ENCODE results near the gene SI.
"Not testable (repeated sequence)": the region's sequence is repeated elsewhere in the genome, so short reads cannot be mapped to it uniquely, and the experiment has no call there.

Gene SI

DNA sequence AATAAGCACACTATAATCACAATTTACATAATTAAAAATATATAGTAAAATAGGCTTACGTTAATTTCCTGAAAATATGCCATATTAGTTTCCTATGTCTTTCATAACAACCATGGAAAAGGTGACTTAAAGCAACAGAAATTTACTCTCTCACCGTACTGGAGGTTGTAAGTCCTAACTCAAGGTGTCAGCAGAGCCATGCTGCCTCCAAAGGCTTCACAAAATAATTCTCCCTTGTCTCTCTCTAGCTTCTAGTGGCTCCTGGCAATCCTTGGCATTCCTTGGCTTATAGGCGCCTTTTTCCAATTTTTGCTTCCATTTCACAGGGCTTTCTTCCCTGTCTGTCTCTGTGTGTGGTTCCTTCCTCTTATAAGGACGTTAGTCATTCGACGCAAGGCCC is 7.6 kb downstream of the SI start:
- DNase-seq (ENCODE audit: low read depth), result no peak
- H3K4me3 ChIP-seq (ENCODE audit: control insufficient read depth, low read depth, low read length), result no peak overlapping the region
- TF ChIP-seq, protein P1, sequence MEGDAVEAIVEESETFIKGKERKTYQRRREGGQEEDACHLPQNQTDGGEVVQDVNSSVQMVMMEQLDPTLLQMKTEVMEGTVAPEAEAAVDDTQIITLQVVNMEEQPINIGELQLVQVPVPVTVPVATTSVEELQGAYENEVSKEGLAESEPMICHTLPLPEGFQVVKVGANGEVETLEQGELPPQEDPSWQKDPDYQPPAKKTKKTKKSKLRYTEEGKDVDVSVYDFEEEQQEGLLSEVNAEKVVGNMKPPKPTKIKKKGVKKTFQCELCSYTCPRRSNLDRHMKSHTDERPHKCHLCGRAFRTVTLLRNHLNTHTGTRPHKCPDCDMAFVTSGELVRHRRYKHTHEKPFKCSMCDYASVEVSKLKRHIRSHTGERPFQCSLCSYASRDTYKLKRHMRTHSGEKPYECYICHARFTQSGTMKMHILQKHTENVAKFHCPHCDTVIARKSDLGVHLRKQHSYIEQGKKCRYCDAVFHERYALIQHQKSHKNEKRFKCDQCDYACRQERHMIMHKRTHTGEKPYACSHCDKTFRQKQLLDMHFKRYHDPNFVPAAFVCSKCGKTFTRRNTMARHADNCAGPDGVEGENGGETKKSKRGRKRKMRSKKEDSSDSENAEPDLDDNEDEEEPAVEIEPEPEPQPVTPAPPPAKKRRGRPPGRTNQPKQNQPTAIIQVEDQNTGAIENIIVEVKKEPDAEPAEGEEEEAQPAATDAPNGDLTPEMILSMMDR (conservative IDR thresholded peaks at IDR 0.05; ENCODE audit: control insufficient read depth, insufficient read depth, low read depth, low read length), result no peak

DNA sequence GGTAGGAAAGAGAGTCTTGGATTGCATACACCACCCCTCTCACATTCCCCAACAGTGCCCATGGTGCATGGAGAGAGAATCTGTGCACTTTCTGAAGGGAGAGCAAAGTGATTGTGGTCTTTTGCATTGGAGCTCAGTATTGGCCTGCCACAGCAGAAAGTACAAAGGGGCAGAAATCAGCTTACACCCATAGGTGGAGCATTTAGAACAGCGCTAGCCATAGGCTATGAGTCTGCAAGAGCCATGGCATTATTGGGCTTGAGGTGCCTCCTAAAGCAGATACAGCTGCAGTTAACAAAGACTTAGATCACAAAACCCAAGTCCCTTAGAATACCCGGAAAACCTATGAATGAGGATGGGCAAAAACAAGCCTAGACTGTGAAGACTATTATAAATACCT is 21.8 kb downstream of the SI start:
- no peak overlapping the region for H3K4me3 ChIP-seq (ENCODE audit: control insufficient read depth, low read depth, low read length)
- TF ChIP-seq, protein P1 (conservative IDR thresholded peaks at IDR 0.05; ENCODE audit: control insufficient read depth, insufficient read depth, low read depth, low read length), result no peak
- DNase-seq (ENCODE audit: low read depth), result no peak

DNA sequence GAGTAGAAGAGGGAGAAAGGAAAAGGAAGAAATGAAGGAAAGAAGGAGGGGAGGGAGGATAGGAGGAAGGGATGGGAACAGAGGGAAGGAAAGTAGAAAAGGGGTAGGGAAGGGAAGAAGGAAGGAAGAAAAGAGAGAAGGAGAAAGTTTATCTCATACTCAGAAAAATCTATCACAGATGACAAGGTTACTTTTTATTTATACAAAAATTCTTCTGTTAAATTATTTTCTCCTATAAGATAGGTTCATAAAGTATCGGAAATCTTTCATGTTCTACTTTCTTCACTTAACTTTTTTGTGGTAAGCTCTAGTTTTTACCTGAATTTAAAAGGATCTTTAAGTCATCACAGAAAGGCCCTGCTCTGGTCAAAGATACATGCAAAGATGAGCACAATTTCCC is 38.1 kb downstream of the SI start:
- no peak overlapping the region for H3K4me3 ChIP-seq (ENCODE audit: control insufficient read depth, low read depth, low read length)
- TF ChIP-seq, protein P1 (conservative IDR thresholded peaks at IDR 0.05; ENCODE audit: control insufficient read depth, insufficient read depth, low read depth, low read length), result no peak
- DNase-seq (ENCODE audit: low read depth), result no peak

DNA sequence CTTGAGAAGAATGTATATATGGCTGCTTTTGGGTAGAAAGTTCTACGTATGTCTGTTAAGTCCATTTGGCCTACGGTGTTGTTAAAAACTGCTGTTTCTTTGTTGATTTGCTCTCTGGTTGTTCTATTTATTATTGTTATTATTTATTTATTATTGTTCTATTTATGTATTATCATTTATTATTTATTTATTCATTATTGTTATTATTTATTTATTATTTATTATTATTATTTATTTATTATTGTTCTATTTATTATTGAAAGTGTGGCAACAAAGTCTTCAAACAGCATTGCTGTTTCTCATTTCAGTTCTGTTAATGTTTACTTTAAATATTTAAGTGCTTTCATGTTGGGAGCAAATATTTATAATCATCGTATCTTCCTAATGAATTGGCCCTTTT is 66.7 kb downstream of the SI start:
- TF ChIP-seq, protein P1 (conservative IDR thresholded peaks at IDR 0.05; ENCODE audit: control insufficient read depth, insufficient read depth, low read depth, low read length), result no peak

DNA sequence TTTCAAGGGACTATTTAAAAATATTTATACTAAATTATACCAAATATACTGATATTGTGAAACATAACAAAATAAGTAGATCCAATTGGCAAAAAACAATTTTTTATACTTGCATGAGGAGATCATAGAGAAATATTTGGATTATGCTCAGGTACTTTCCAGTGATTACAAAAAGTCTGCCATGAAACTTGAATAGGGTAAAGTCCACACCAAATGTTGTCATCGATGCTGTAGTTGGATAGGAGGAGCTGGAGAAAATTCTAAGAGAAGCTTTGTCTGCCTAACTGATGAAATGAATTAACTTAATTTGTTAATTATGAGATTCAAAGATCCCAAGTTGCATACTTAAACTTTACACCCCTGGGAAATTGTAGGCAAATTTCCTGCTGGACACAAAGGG is 93.3 kb downstream of the SI start:
- H3K4me3 ChIP-seq (ENCODE audit: control insufficient read depth, low read depth, low read length), result no peak overlapping the region
- TF ChIP-seq, protein P1 (conservative IDR thresholded peaks at IDR 0.05; ENCODE audit: control insufficient read depth, insufficient read depth, low read depth, low read length), result no peak
- DNase-seq (ENCODE audit: low read depth), result no peak

More for the DNA sequence above, 66.7 kb downstream of the SI start:
- no peak overlapping the region for H3K4me3 ChIP-seq (ENCODE audit: control insufficient read depth, low read depth, low read length)
- DNase-seq (ENCODE audit: low read depth), result no peak

DNA sequence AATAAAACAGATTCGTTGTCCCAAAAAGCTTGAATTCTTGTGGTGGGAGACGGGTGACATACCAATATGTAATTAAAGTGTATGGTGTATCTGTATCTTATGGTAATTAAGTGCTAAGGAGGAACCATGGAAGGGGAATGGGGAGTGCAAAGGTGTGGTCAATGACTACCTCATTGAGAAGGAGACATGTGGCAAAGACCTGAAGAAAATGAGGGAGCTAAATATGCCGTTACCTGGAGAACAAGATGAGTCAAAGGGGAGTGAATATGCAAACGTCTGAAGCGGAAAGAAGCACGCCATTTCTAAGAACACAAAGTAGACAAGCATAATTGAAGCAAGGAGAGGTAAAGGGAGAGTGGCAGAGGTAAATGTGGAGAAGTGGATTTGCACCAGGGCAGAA is 115.7 kb downstream of the SI start:
- H3K4me3 ChIP-seq (ENCODE audit: control insufficient read depth, low read depth, low read length), result no peak overlapping the region
- no peak for DNase-seq (ENCODE audit: low read depth)
- TF ChIP-seq, protein P1 (conservative IDR thresholded peaks at IDR 0.05; ENCODE audit: control insufficient read depth, insufficient read depth, low read depth, low read length), result no peak

DNA sequence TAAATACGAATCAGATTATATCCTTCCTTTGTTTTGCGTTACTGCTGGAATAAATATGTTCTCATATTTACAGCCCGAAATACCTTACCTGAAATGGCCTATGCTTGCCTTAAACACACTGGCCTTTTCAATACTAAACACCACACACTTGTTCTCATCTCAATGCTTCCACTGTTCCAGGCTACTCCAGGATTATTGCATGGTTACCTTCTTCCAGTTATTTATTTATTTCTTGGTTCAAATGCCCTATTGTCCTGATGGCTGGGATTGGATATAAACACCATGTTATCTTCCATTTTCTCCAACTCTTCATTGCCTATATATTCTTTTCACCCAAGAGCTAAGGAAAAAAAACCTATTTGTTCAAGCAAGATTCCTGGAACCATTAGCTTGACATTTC is 125.3 kb downstream of the SI start:
- TF ChIP-seq, protein P1 (conservative IDR thresholded peaks at IDR 0.05; ENCODE audit: control insufficient read depth, insufficient read depth, low read depth, low read length), result no peak
- DNase-seq (ENCODE audit: low read depth), result no peak
- no peak overlapping the region for H3K4me3 ChIP-seq (ENCODE audit: control insufficient read depth, low read depth, low read length)

DNA sequence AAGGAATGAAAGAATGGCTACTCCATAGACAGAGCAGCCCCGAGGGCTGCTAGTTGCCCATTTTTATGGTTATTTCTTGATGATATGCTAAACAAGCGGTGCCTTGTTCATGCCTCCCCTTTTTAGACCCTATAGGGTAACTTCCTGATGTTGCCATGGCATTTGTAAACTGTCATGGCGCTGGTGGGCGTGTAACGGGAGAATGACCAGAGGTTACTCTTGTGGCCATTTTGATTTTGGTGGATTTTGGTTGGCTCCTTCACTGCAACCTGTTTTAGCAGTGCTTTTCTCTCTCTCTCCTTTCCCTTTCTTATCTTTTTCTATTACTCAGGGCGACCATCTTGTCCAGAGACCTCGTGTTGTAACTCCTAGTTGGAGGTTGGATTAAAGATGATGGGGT is 126.9 kb downstream of the SI start:
- not testable (repeated sequence) for DNase-seq (ENCODE audit: low read depth); H3K4me3 ChIP-seq (ENCODE audit: control insufficient read depth, low read depth, low read length)
